ENCODE measurements around the gene SRC.

SRC gene

DNA sequence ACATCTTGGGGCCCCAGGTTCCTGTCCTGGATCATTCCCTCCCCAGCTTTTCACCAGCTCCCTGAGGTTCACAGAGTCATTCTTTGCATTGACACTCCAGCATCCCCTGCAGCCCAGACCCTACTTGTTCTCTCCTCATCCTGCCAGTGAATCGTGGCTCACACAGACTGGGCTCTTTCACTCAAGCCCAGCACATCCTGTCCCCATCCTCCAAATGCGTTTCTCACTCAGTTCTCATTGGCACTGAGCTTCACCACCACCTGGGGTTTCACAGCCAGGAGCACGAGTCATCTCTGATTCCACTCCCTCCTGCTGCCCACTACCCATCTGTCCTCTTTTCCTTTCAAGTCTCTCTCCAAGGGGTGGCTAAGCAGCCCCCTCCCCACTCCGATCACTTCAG is 89.7 kb downstream of the SRC start:
- no peak for DNase-seq (ENCODE audit: low read depth)
- TF ChIP-seq, protein P1, sequence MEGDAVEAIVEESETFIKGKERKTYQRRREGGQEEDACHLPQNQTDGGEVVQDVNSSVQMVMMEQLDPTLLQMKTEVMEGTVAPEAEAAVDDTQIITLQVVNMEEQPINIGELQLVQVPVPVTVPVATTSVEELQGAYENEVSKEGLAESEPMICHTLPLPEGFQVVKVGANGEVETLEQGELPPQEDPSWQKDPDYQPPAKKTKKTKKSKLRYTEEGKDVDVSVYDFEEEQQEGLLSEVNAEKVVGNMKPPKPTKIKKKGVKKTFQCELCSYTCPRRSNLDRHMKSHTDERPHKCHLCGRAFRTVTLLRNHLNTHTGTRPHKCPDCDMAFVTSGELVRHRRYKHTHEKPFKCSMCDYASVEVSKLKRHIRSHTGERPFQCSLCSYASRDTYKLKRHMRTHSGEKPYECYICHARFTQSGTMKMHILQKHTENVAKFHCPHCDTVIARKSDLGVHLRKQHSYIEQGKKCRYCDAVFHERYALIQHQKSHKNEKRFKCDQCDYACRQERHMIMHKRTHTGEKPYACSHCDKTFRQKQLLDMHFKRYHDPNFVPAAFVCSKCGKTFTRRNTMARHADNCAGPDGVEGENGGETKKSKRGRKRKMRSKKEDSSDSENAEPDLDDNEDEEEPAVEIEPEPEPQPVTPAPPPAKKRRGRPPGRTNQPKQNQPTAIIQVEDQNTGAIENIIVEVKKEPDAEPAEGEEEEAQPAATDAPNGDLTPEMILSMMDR (IDR thresholded peaks at IDR 0.05; ENCODE audit: insufficient read depth, low read depth, low read length, missing control alignments), result no peak
- H3K4me3 ChIP-seq (ENCODE audit: low read length), result no peak overlapping the region

DNA sequence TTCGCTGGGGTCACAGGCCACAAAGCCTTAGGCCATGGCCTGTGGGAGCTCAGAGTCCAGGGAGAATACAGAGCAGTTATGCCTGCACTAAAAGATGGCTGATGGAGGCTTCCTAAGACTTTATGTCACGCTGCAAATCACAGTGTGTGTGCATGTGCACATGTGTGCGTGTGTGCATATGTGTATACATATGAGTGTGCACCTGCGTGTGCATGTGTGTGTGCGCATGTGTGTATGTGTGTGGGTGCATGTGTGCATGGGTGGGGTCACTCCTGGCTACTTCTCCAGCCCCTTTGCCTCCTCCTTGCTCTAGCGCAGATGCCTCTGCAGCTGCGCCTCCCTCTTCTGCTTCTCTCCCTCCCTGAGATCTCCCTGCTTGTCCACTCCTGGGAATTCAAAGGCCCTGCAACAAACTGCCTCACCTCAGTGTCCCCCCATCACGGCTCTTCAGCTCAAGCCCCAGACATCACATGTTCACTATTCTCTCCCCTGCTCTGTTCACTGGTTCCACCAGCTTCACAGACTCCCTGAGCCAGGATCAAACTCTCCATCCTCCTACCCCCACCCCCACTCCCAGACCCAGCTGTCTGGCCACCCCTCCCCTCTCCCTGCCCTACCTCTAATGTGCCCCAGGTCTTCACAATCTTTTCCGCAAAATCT is 90.7 kb downstream of the SRC start:
- TF ChIP-seq, protein P1 (IDR thresholded peaks at IDR 0.05; ENCODE audit: insufficient read depth, low read depth, low read length, missing control alignments), result no peak
- no peak for DNase-seq (ENCODE audit: low read depth)
- no peak overlapping the region for H3K4me3 ChIP-seq (ENCODE audit: low read length)

DNA sequence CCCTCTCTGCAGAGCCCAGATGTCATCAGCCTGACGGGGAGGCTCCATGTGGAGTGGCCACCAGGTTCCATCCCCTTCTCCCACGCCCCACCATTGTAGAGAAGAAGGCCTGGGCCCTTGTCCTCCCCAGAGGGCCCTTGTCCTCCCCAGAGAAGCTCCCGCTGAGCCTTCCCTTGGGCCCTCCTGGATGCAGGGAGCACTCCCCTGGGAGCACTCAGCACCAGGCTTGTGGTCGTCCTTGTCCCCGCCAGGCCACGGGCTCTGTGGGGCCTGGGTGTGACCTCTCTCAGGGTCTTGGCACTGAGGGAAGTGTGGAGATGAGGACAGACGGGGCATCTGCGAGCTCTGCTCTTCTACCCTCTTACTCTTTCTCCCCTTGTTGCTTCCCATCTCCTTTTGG is 91.7 kb downstream of the SRC start:
- DNase-seq (ENCODE audit: low read depth), result no peak
- TF ChIP-seq, protein P1 (IDR thresholded peaks at IDR 0.05; ENCODE audit: insufficient read depth, low read depth, low read length, missing control alignments), result no peak
- no peak overlapping the region for H3K4me3 ChIP-seq (ENCODE audit: low read length)

DNA sequence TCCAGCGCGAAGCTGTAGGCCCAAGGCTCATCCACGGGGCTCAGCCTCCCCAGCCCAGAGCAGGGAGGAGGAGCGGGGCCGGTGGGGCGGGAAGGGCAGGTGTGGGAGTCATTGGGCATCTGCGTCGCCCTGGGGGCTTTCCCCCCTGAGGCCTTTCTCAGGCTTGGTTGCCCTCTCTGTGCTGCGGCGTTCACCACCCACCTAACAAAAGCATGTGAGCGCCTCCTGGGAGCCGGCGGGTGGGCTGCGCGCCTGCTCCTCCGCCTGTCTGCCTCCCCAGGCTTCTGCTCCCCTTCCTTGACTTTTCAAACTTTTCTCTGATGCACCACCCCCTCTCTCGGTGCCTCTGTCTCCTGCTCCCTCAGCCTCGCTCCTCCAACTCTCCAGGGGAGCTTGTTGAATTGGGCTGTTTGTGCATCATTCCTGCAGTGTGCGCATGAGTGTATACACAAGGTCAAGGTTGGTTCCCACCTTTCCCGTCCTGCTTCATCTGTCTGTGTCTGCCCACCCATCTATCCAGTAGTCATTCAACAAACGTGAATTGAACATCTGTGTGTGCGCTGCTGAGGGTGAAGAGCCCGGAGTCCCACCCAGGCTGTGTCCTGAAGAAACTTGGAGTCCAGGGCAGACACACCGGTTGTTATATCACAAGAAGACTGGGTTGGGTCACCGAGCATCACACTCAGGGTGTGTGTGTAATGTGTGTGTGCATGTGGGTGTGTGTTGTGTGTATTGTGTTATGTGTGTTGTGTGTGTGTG is 92.7 kb downstream of the SRC start:
- TF ChIP-seq, protein P1 (IDR thresholded peaks at IDR 0.05; ENCODE audit: insufficient read depth, low read depth, low read length, missing control alignments), result no peak

DNA sequence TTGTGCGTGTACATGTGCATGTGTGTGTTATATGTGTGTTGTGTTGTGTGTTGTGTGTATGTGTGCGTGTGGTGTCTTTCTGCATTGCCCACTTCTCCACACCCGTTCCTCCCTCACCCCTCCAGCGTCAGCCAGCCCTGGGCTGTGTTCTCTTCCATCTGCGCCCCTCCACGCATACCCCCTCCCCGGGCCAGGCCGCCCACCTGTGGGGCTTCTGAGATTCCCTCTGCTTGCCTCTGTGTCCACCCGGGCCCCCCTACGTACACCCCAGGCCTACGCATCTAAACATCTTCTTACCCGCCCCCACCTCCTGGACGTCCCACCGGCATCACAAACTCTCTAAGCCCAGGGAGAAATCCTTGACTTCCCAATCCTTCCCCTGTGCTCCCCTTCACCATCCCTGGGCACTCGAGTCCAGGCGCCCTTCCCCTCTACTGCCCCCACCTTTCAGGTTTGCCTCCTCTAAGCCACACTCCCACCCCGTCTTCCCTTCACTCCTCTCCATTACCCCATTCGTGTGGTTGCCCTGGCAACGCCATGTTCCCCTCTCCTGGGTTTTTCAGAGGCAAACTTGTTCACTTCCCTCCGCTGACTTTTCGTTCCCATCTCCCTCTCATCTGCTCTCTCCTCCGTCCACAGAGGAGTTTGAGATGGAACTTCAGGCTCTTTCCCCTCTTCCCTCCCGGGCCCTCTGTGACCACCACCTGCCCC is 93.4 kb downstream of the SRC start:
- no peak for DNase-seq (ENCODE audit: low read depth)
- TF ChIP-seq, protein P1 (IDR thresholded peaks at IDR 0.05; ENCODE audit: insufficient read depth, low read depth, low read length, missing control alignments), result no peak
- H3K4me3 ChIP-seq (ENCODE audit: low read length), result no peak overlapping the region

More for the DNA sequence above, 92.7 kb downstream of the SRC start:
- H3K4me3 ChIP-seq (ENCODE audit: low read length), result no peak overlapping the region
- no peak for DNase-seq (ENCODE audit: low read depth)

DNA sequence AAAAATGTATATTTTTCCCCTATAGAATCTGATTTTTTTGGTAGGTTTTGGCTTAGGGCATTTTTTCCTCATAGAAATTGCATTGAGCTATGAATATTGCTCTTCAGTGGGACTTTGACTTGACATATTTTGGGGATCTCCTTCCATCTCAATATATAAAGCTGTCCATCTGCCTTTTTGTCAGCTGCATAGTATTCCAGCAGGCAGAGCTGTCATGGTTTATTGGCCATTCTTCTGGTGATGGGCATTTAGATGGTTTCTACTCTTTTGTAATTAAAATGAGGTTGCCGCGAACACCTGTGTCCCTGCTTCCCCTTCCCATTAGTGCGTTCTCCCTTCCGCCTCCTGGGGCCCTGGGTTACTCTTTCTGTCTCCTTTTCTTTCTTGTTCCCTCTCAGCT is 95.1 kb downstream of the SRC start:
- TF ChIP-seq, protein P1 (IDR thresholded peaks at IDR 0.05; ENCODE audit: insufficient read depth, low read depth, low read length, missing control alignments), result no peak
- H3K4me3 ChIP-seq (ENCODE audit: low read length), result no peak overlapping the region
- DNase-seq (ENCODE audit: low read depth), result no peak

Measured in epithelial cell of esophagus (primary cell).